Breast epithelium (tissue), 3 donors: Measurements from ENCODE around the gene TEX19.

Experiments
- CTCF ChIP-seq, 3 donors: fragments of 450-650 bp; IDR thresholded peaks; one replicate each; pipeline ENCODE4 v1.5.1; 2016 to 2017; ENCODE audit warnings: antibody characterized with exemption in 3 of 3, mild to moderate bottlenecking in 3 of 3, moderate library complexity in 3 of 3
- POLR2AphosphoS5 ChIP-seq, 3 donors: sonication (generic); formaldehyde crosslinking; IDR thresholded peaks; one replicate each; pipeline ENCODE4 v1.6.1; 2017; ENCODE audit warnings: antibody characterized with exemption in 3 of 3

GRCh38 chr17:82348434-82348833 is 10.6 kb upstream of the TEX19 start:
- TF ChIP-seq CTCF (IDR thresholded peaks at IDR 0.05): no peak
- TF ChIP-seq POLR2AphosphoS5 (IDR thresholded peaks at IDR 0.05): no peak
